Erythroblast (primary cell): ENCODE data around the gene RCAN3.

ENCODE experiments used
- GATA1 ChIP-seq: IDR thresholded peaks from 2 replicates; pipeline ENCODE4 v1.6.1; 2011; ENCODE audit warnings: low read depth, mild to moderate bottlenecking, control low read depth, low read length, moderate library complexity
- POLR2A ChIP-seq: IDR thresholded peaks from 2 replicates; pipeline ENCODE4 v1.6.1; 2011; ENCODE audit warnings: mild to moderate bottlenecking, low read length

- no peak for TF ChIP-seq POLR2A
- TF ChIP-seq GATA1: no peak
These were observed 4.8 kb downstream of the RCAN3 start for GRCh38 chr1:24507405-24507804.
